Gastroesophageal sphincter (tissue), 3 donors: ENCODE data around the gene NCOA3.

ENCODE experiments used
- CTCF ChIP-seq, 4 experiments: fragments of 200-600 bp in 2 of 4; fragments of 450-650 bp in 2 of 4; sonication (generic) in 1 of 4; IDR thresholded peaks; one replicate each; pipeline ENCODE4 v1.5.1; 2017 to 2019; ENCODE audit warnings: antibody characterized with exemption in 4 of 4, mild to moderate bottlenecking in 2 of 4, moderate library complexity in 2 of 4
- EP300 ChIP-seq: sonication (generic); formaldehyde crosslinking; IDR thresholded peaks from one replicate; pipeline ENCODE4 v1.6.1; 2017; ENCODE audit warnings: antibody characterized with exemption, mild to moderate bottlenecking

- no peak for TF ChIP-seq CTCF (IDR thresholded peaks at IDR 0.05)
- no peak for TF ChIP-seq EP300
These were observed 171.4 kb downstream of the NCOA3 start for GRCh38 chr20:47672886-47673670.
